Fibroblast of skin of back (primary cell): ENCODE results near the gene C4orf50.
A peak's percentile ranks its signal among the peaks of the same experiment; 100 is the strongest.

Experiments
- DNase-seq: peaks from one replicate; pipeline ENCODE4 v3.0.0-alpha.2; 2013

The C4orf50 gene

GRCh38 chr4:5918331-5918985 is 99.8 kb downstream of the C4orf50 start:
- DNase-seq, result no peak

- DNase-seq, result no peak
Measured at GRCh38 chr4:5917672-5918071, 100.6 kb downstream of the C4orf50 start.

GRCh38 chr4:5916229-5916628 is 102.0 kb downstream of the C4orf50 start:
- DNase-seq, result no peak

- DNase-seq, result no peak
Measured at GRCh38 chr4:5913454-5913853, 104.8 kb downstream of the C4orf50 start.

- DNase-seq, result no peak
Measured at GRCh38 chr4:5912614-5913019, 105.6 kb downstream of the C4orf50 start.

GRCh38 chr4:5908876-5909427 is 109.3 kb downstream of the C4orf50 start:
- DNase-seq, result no peak

GRCh38 chr4:5906191-5906590 is 112.0 kb downstream of the C4orf50 start:
- no peak for DNase-seq

GRCh38 chr4:5905714-5906113 is 112.5 kb downstream of the C4orf50 start:
- DNase-seq, result no peak

- DNase-seq, result no peak
Measured at GRCh38 chr4:5900844-5901243, 117.4 kb downstream of the C4orf50 start.

- DNase-seq, result no peak
Measured at GRCh38 chr4:5899881-5900280, 118.3 kb downstream of the C4orf50 start.

GRCh38 chr4:5899396-5899795 is 118.8 kb downstream of the C4orf50 start:
- DNase-seq, result no peak

GRCh38 chr4:5897674-5898073 is 120.6 kb downstream of the C4orf50 start:
- DNase-seq, result no peak

- no peak for DNase-seq
Measured at GRCh38 chr4:5895287-5895686, 122.9 kb downstream of the C4orf50 start.

- no peak for DNase-seq
Measured at GRCh38 chr4:5894266-5894665, 124.0 kb downstream of the C4orf50 start.

GRCh38 chr4:5893591-5893990 is 124.6 kb downstream of the C4orf50 start:
- no peak for DNase-seq

GRCh38 chr4:5893004-5893580 is 125.1 kb downstream of the C4orf50 start, which contains the start of gene CRMP1:
Gene CRMP1 (minus strand): TSS chr4:5893086. CDS start chr4:5892969, 117 bp downstream.
- DNase-seq, result peak; percentile 17

- no peak for DNase-seq
Measured at GRCh38 chr4:5892323-5893003, 125.8 kb downstream of the C4orf50 start.

GRCh38 chr4:5891563-5892322 is 126.5 kb downstream of the C4orf50 start:
- DNase-seq, result no peak

- peak; percentile 9 for DNase-seq
Measured at GRCh38 chr4:5890063-5890727, 128.0 kb downstream of the C4orf50 start.

- no peak for DNase-seq
Measured at GRCh38 chr4:5889002-5889696, 129.1 kb downstream of the C4orf50 start.

- no peak for DNase-seq
Measured at GRCh38 chr4:5888222-5889001, 129.8 kb downstream of the C4orf50 start.
